HepG2 (cell line): Measurements from ENCODE around the gene PLEKHH1. TPM values are rescaled to one million over a fixed set of nuclear protein-coding genes. Genes with fewer than 3 reads are reported as not detected.

Experiments
- ATAC-seq: fragments of 200-7000 bp; cut with Tn5 transposase; 3 replicates; pipeline ENCODE4 v1.9.1; 2020; ENCODE audit warnings: mild to moderate bottlenecking, moderate library complexity
- BruUV-seq: library from RNA; stranded (reverse); fragments of 400-500 nt; replicated peaks from 2 replicates; lab custom pipeline; 2021; lab: Mats Ljungman, UMichigan
- CTCF ChIA-PET: fragments of 300-600 bp; formaldehyde crosslinking; extraction: SDS; loops from one replicate; lab custom pipeline; 2021; ENCODE audit warnings: low total read pairs, inconsistent platforms, low intra/inter-chr PET ratio; lab: Yijun Ruan, JAX
- POLR2A ChIA-PET: fragments of 350-600 bp; sonication (Branson Sonifier 250); formaldehyde crosslinking; loops from one replicate; lab custom pipeline; 2020; ENCODE audit warnings: antibody characterized with exemption, inconsistent platforms; lab: Yijun Ruan, JAX
- DNase-seq: peaks from one replicate; pipeline ENCODE4 v3.0.0-alpha.2; 2015; ENCODE audit warnings: low spot score
- FAIRE-seq: peaks from 3 replicates; lab custom pipeline; 2011; peaks lifted over from hg19 to GRCh38; lab: Jason Lieb, UNC
- H2AFZ ChIP-seq: one replicate; pipeline ENCODE4 v1.6.1; 2011; ENCODE audit warnings: low read length, inconsistent platforms
- H3K27ac ChIP-seq: fragments of 300-600 bp; 3 replicates; pipeline ENCODE4 v1.8.0; 2011; ENCODE audit warnings: mixed run types, mild to moderate bottlenecking, mixed read lengths, low read length, inconsistent platforms; ENCODE audit not compliant: insufficient read depth; ENCODE audit errors: extremely low read length
- H3K27me3 ChIP-seq, 2 experiments: fragments of 200-600 bp in 1 of 2; 2 replicates in 1 of 2; 3 replicates in 1 of 2; pipeline versions ENCODE4 v1.6.0 to v1.8.0; 2011; ENCODE audit warnings: low read length in 2 of 2, mild to moderate bottlenecking in 2 of 2, moderate library complexity in 2 of 2, inconsistent platforms in 1 of 2; ENCODE audit not compliant: insufficient read depth in 2 of 2, control insufficient read depth in 1 of 2
- H3K36me3 ChIP-seq, 2 experiments: fragments of 200-600 bp in 1 of 2; replicated peaks in 1 of 2; 2 replicates in 1 of 2; 3 replicates in 1 of 2; pipeline versions ENCODE4 v1.5.1 to v1.8.0; 2011; ENCODE audit warnings: low read length in 2 of 2, inconsistent platforms in 1 of 2; ENCODE audit not compliant: insufficient read depth in 2 of 2, control insufficient read depth in 1 of 2
- H3K4me1 ChIP-seq: 2 replicates; pipeline ENCODE4 v1.5.1; 2012; ENCODE audit warnings: low read length, inconsistent platforms; ENCODE audit not compliant: insufficient read depth
- H3K4me2 ChIP-seq: 2 replicates; pipeline ENCODE4 v1.6.0; 2011; ENCODE audit warnings: low read depth, low read length, inconsistent platforms
- H3K4me3 ChIP-seq, 3 experiments: fragments of 200-600 bp in 1 of 3; sonication (generic), shearing (Covaris generic) in 1 of 3; replicated peaks in 1 of 3; 2 replicates each; pipeline ENCODE4 v1.5.1; 2011 to 2016; ENCODE audit warnings: low read length in 3 of 3, inconsistent platforms in 2 of 3, low read depth in 2 of 3, mild to moderate bottlenecking in 2 of 3, control low read depth in 1 of 3, mixed read lengths in 1 of 3; ENCODE audit not compliant: insufficient read depth in 1 of 3
- H3K79me2 ChIP-seq: one replicate; pipeline ENCODE4 v1.6.1; 2011; ENCODE audit warnings: low read length, inconsistent platforms; ENCODE audit not compliant: insufficient read depth
- H3K9ac ChIP-seq: 2 replicates; pipeline ENCODE4 v1.6.0; 2011; ENCODE audit warnings: mild to moderate bottlenecking, low read depth, low read length, inconsistent platforms; ENCODE audit not compliant: insufficient read depth
- H3K9me3 ChIP-seq: 2 replicates; pipeline ENCODE4 v1.5.1; 2012; ENCODE audit warnings: mild to moderate bottlenecking, low read length
- H4K20me1 ChIP-seq: 2 replicates; pipeline ENCODE4 v1.6.0; 2011; ENCODE audit warnings: inconsistent platforms, mild to moderate bottlenecking, low read length, moderate library complexity; ENCODE audit not compliant: insufficient read depth
- GABPA ChIP-seq, 2 experiments: IDR thresholded peaks; 2 replicates each; pipeline ENCODE4 v1.6.1; 2011 to 2016; ENCODE audit warnings: low read depth in 2 of 2, low read length in 1 of 2, missing biosample characterization in 1 of 2, missing genetic modification characterization in 1 of 2
- HDAC1 ChIP-seq: sonication (generic); formaldehyde crosslinking; IDR thresholded peaks from 2 replicates; pipeline ENCODE4 v1.5.1; 2020; ENCODE audit warnings: mild to moderate bottlenecking, missing genetic modification reagents
- HNF1A ChIP-seq, 2 experiments: sonication (generic) in 1 of 2; formaldehyde crosslinking in 1 of 2; IDR thresholded peaks; 2 replicates each; pipeline versions ENCODE4 v1.4.0 to v1.6.1; 2016 to 2020; ENCODE audit warnings: borderline replicate concordance in 1 of 2, low read depth in 1 of 2, mild to moderate bottlenecking in 1 of 2, missing genetic modification reagents in 1 of 2
- HNRNPH1 ChIP-seq: fragments of 200-400 bp; formaldehyde crosslinking; optimal IDR thresholded peaks from 2 replicates; pipeline ENCODE3; 2017; ENCODE audit warnings: mild to moderate bottlenecking, low read depth, low read length
- MTF2 ChIP-seq: sonication (generic); formaldehyde crosslinking; IDR thresholded peaks from 2 replicates; pipeline ENCODE4 v1.5.0; 2020; ENCODE audit warnings: missing genetic modification reagents, borderline replicate concordance
- RXRB ChIP-seq: IDR thresholded peaks from 2 replicates; pipeline ENCODE4 v1.6.1; 2016; ENCODE audit warnings: borderline replicate concordance, missing genetic modification reagents, missing compliant biosample characterization
- SKI ChIP-seq: fragments of 450-650 bp; IDR thresholded peaks from one replicate; pipeline ENCODE4 v1.6.1; 2018; ENCODE audit warnings: mild to moderate bottlenecking; ENCODE audit not compliant: partially characterized antibody
- ZNF20 ChIP-seq: sonication (generic); formaldehyde crosslinking; IDR thresholded peaks from 2 replicates; pipeline ENCODE4 v1.4.0; 2020; ENCODE audit warnings: mild to moderate bottlenecking, moderate library complexity, missing genetic modification reagents
- ZNF224 ChIP-seq: sonication (generic); formaldehyde crosslinking; IDR thresholded peaks from 2 replicates; pipeline ENCODE4 v1.5.0; 2020; ENCODE audit warnings: mild to moderate bottlenecking, missing genetic modification reagents
- ZNF367 ChIP-seq: sonication (generic); formaldehyde crosslinking; IDR thresholded peaks from 2 replicates; pipeline ENCODE4 v1.4.0; 2020; ENCODE audit warnings: missing genetic modification reagents, borderline replicate concordance
- ZNF556 ChIP-seq: sonication (generic); formaldehyde crosslinking; IDR thresholded peaks from 2 replicates; pipeline ENCODE4 v1.4.0; 2020; ENCODE audit warnings: mild to moderate bottlenecking, missing genetic modification reagents, borderline replicate concordance
- ZNF570 ChIP-seq: sonication (generic); formaldehyde crosslinking; IDR thresholded peaks from 2 replicates; pipeline ENCODE4 v1.4.0; 2020; ENCODE audit warnings: mild to moderate bottlenecking, missing genetic modification reagents, borderline replicate concordance
- ZNF629 ChIP-seq: sonication (generic); formaldehyde crosslinking; conservative IDR thresholded peaks from 2 replicates; pipeline ENCODE4 v1.5.0; 2020; ENCODE audit warnings: missing genetic modification reagents
- WGBS: methylation state at CpG from one replicate; pipeline ENCODE4 v1.1.6; 2017; ENCODE audit warnings: low lambda C conversion rate; 5-methylcytosine and 5-hydroxymethylcytosine counted together
- in situ Hi-C: cut with HindIII; loops from 2 replicates; pipeline ENCODE4 v1.10.0; 2017; ENCODE audit warnings: low pct_unique_long_range_greater_than_20kb; ENCODE audit not compliant: extremely low pct_ligation_motif_present
- intact Hi-C: fragments of 100-400 bp; cut with micrococcal nuclease; formaldehyde crosslinking; loops from one replicate; pipeline ENCODE4 v1.10.0; 2022; ENCODE audit not compliant: unreplicated experiment
- polyA plus RNA-seq, 8 experiments: library from polyadenylated mRNA; depleted of rRNA in 3 of 8; stranded (reverse) in 7 of 8; unstranded in 1 of 8; fragments of >200 nt; fragmentation: Illumina TruSeq in 4 of 8; extraction: Trizol in 4 of 8; gene quantifications; 2 replicates each; pipeline versions ENCODE4 v1.2.1 to v1.2.3, GENCODE V29; 2011 to 2016; ENCODE audit warnings: low read depth in 4 of 8, missing spikeins in 1 of 8, mixed read lengths in 1 of 8; ENCODE audit not compliant: insufficient read depth in 1 of 8
- total RNA-seq, 5 experiments: library from RNA; depleted of rRNA; stranded (reverse); fragments of >200 nt; fragmentation: Illumina TruSeq; extraction: Trizol; gene quantifications; 2 replicates each; pipeline ENCODE4 v1.2.3, GENCODE V29; 2016; ENCODE audit warnings: low read depth in 1 of 5
- TF ChIP-seq, protein P1 (sequence below): sonication (generic); formaldehyde crosslinking; IDR thresholded peaks from 2 replicates; pipeline ENCODE4 v1.4.0; 2020; ENCODE audit warnings: missing genetic modification reagents, mild to moderate bottlenecking, borderline replicate concordance

PLEKHH1 gene
- total and polyA plus RNA-seq, 2 of the 13 experiments (the other 11 are each of a cell fraction or from before 2014, with no cell fraction given): 8.6 to 15.8 TPM

DNA sequence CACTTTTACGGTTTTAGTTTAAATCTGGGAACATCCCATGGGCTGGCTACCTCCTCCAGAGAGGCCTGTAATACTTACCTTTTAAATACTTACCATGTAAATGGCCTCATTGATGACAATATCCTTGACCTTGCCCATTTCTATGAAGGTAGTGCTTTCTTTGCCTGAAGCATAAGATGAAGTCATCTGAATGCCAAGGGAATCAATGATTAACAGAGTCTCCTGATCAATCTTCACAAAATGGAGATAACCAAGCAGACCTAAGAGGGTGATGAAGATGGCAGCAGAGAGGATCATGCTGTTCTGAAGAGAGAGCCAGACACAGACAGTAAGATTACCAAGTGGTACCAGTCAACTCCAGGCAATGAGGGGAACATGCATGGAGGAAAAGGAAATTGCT lies 60.6 kb downstream of the PLEKHH1 start (continued):
- TF ChIP-seq HNF1A (IDR thresholded peaks at IDR 0.05; ENCODE audit: low read depth) (peak; percentile 60; the same call in 1 of the 2 replicates), HNF1A (CRISPR knock-in tag; IDR thresholded peaks at IDR 0.05; ENCODE audit: borderline replicate concordance) (peak; percentile 66; the same call in 1 of the 2 replicates)

DNA sequence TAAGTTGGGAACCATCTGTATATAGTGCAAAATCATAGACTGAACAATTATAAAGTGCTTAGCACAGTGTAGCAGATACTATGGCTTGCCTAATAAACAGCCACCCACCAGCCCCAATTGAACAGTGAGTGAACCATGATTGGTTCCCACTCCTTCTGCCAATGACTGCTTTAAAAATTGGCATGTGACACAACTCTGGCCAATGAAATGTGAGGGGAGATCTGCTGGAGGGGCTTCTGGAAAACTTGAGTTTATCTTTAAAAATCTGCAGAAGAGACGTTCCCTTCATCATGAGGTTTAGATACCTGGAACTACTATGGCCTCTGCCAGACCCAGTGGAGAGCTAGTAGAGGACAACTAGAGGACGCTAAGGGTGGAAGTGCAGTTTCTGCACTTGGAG lies 62.3 kb downstream of the PLEKHH1 start:
- no peak for DNase-seq
- WGBS: 100% methylated on average over 2 of the region's 2 CpGs
- Histone ChIP-seq H3K27me3 (no peaks in the 10 kb centered on the region; a peak in 1 of 5 replicates), H2AFZ (no peak overlapping the region), H3K4me3 (no peak overlapping the region), H3K79me2 (peaks cover 9% of the 10 kb centered on the region), H3K4me1 (peaks cover 30% of the 10 kb centered on the region), H3K9me3 (no peaks in the 10 kb centered on the region), H3K36me3 (peaks cover 1 to 7% of the 10 kb centered on the region in 2 experiments; a peak in 3 of 5 replicates), H3K9ac (no peak overlapping the region), H4K20me1 (no peaks in the 10 kb centered on the region), H3K4me2 (no peak overlapping the region), H3K27ac (no peak overlapping the region)
- no TSS peak for BruUV-seq
- in situ Hi-C loops: no loop called here
- intact Hi-C loops: no loop called here
- no peak for ATAC-seq
- POLR2A ChIA-PET: no interaction called here
- FAIRE-seq: no peak
- CTCF ChIA-PET: no interaction called here
- TF ChIP-seq MTF2 (no peak), ZNF629 (CRISPR knock-in tag) (no peak), ZNF224 (no peak), ZNF367 (no peak), HDAC1 (CRISPR knock-in tag) (no peak), ZNF570 (CRISPR knock-in tag) (no peak), SKI (no peak), GABPA (IDR thresholded peaks at IDR 0.05; ENCODE audit: low read depth, low read length) (no peak), GABPA (CRISPR knock-in tag; IDR thresholded peaks at IDR 0.05; ENCODE audit: low read depth) (no peak), ZNF556 (no peak), ZNF20 (CRISPR knock-in tag) (no peak), HNRNPH1 (no peak), RXRB (CRISPR knock-in tag) (no peak)
- TF ChIP-seq, protein P1, sequence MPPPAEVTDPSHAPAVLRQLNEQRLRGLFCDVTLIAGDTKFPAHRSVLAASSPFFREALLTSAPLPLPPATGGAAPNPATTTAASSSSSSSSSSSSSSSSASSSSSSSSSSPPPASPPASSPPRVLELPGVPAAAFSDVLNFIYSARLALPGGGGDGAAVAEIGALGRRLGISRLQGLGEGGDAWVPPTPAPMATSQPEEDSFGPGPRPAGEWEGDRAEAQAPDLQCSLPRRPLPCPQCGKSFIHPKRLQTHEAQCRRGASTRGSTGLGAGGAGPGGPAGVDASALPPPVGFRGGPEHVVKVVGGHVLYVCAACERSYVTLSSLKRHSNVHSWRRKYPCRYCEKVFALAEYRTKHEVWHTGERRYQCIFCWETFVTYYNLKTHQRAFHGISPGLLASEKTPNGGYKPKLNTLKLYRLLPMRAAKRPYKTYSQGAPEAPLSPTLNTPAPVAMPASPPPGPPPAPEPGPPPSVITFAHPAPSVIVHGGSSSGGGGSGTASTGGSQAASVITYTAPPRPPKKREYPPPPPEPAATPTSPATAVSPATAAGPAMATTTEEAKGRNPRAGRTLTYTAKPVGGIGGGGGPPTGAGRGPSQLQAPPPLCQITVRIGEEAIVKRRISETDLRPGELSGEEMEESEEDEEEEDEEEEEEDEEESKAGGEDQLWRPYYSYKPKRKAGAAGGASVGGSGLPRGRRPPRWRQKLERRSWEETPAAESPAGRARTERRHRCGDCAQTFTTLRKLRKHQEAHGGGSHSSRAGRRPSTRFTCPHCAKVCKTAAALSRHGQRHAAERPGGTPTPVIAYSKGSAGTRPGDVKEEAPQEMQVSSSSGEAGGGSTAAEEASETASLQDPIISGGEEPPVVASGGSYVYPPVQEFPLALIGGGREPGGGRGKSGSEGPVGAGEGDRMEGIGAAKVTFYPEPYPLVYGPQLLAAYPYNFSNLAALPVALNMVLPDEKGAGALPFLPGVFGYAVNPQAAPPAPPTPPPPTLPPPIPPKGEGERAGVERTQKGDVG (CRISPR knock-in tag): no peak
